AG10803 (cell line): ENCODE data around the gene GRB10.

Experiments
- DNase-seq: peaks from one replicate; pipeline ENCODE4 v3.0.0; 2010; ENCODE audit warnings: low read depth
- H3K4me3 ChIP-seq: 2 replicates; pipeline ENCODE4 v1.5.1; 2011; ENCODE audit warnings: mild to moderate bottlenecking, low read length, control low read depth
- CTCF ChIP-seq: conservative IDR thresholded peaks from 2 replicates; pipeline ENCODE4 v1.5.1; 2011; ENCODE audit warnings: mild to moderate bottlenecking, low read length, control low read depth, inconsistent platforms

Gene GRB10

DNA sequence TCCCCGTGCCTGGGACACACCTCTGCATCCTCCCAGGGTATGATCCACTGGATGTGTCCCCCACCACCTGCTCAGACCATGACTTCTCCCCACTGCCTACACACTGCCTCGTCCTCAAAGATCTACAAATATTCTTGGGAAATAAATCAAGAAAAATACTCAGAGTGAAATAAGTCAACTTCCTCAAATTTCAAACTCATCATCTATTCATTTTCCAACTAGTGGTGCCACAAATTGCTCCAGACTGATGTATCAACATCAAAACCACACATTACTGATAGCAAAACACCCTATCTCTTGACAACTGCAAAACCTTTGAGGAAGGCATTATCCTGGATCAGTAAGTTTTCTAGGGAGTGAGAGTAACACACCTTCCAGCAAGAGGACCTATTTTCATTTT, 87.7 kb downstream of the GRB10 start:
- no peak overlapping the region for H3K4me3 ChIP-seq
- no peak for DNase-seq
- TF ChIP-seq CTCF = no peak

GRCh38 chr7:50693455-50694130, 89.1 kb downstream of the GRB10 start:
- TF ChIP-seq CTCF = no peak
- H3K4me3 ChIP-seq = no peak overlapping the region
- no peak for DNase-seq

DNA sequence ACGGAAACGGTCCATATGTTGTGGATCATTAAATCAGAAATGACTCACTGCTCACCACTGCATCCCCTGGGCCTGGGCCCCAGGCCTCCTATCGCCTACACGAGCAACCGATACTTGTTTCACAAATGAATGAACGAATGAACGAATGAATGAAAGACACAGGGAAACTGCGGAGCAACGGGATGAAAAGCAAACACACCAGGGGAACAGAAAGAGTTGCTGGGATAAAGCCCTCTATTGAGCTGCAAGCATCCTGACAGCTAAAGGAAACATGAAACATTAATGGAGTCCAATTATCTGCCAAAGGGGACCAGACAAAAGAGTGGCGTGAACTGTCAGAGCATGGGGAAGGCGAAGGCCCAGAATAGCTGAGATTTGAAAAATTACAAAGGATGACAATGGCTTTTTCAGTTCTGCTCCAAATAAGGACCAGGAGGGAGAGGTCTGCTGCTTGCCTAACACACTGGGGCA, 92.1 kb downstream of the GRB10 start:
- TF ChIP-seq CTCF = no peak
- no peak overlapping the region for H3K4me3 ChIP-seq
- no peak for DNase-seq

GRCh38 chr7:50688226-50688590, 94.5 kb downstream of the GRB10 start:
- no peak for DNase-seq
- no peak for TF ChIP-seq CTCF
- no peak overlapping the region for H3K4me3 ChIP-seq

DNA sequence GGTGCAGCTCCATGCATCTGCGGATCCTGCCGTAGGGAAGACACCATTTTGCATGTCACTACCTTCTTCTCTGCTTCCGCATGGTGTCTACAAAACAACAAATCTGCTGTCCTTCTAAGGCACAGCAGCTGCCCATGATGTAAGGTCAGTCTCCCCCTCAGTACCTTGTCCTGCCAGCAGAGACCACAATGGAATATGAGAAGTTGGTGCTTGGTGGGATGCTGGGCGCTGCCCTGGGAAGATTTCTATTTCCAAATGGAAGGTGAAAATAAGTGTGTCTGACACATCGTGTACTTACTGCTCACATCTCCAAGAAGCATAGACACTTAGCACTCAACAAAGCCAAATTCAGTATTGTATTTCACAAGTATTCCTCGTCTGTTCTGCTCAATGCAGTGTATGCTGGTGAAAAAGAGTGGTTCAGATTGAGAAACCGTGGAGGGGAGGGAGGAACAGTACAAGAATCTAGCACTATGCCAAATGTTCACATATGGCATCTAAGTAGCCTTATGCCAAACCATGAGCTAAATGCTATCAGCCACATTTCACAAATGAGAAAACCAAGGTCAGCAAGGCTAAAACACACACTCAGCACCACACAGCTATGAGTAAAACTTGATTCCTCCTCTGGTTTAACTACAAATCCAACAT, 95.0 kb downstream of the GRB10 start:
- no peak overlapping the region for H3K4me3 ChIP-seq
- TF ChIP-seq CTCF = 0 out of 2 replicates have a peak, but pooled peaks have one; percentile 10
- peak; percentile 93 for DNase-seq

DNA sequence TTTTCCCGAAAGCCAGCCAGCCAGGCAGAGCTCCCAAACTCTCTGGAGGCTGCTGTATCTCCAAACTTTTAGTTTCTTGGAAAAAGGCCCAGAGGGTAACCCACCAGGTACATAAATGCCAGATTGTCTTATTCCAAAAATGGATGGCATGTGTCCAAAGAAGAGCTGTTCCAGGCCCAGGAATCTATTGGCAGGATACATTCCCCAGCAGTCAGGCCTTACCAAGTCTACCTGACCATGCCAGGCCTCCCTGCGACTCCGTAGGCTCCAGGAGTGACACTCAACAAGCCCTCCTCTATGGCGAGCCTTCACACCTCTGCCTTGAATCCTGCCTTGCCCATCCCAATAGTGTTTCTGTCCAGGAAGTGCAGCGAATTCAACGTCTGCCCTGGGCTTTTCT, 95.6 kb downstream of the GRB10 start:
- TF ChIP-seq CTCF = no peak
- DNase-seq = no peak
- no peak overlapping the region for H3K4me3 ChIP-seq
